ENCODE results near the gene RHBG.

Gene RHBG

DNA sequence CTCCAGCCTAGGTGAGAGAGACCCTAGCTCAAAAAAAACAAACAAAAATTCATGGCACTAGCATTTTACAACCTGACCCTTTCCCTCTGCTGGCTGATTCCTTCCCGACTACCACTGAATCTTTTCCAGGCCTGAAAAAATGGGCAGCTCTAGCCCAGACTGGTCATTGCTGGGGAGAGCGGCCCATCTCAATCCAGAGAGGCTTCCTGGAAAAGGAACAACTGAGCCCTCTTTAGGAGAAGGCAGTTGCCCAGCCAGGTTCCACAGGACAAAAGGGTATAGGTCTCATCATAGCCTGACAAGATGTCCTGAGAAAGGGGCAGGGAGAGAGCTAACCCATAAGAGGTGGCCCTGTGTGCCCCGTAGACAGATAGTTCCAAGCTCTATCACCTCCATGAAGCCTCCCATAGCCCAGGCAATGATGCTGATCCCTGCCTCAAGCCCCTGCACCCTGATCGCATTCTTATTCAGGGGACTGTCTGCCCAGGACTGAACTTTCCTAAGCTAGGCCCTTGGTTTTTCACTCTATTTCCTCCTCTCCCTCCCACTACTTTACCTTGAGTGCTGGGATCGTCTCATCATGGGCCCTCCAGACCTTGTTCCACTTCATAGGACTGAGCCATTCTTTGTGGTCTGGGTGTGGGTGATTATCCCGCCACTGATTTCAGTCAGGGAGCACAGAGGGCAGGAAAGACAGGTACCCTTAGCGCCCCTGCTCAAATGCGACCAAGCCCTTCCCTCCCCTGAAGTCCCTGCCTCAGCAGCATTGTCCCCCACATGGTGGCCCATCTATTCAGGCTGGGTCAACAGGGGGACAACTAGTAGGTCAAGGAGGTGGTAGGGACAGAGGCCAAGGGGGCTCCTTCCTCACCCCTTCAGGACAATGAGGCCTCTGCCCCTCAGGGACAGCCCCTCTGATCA is 18.2 kb downstream of the RHBG start:
- DNase-seq: no peak

DNA sequence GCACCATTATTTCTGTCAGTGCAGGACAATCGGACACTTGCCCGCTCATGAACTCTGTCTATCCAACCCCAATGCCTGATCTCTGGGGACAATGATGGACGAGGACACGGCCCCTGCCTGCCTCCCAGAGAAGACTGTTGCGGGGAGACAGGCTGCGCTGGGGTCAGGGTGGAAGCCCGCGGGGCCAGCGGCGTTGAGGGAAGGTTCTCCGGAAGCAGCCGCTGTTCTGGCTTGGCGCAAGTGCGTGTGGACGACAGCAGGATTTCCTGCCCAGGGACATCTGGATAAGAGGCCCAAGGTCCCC is 18.8 kb downstream of the RHBG start:
- no peak for DNase-seq

DNA sequence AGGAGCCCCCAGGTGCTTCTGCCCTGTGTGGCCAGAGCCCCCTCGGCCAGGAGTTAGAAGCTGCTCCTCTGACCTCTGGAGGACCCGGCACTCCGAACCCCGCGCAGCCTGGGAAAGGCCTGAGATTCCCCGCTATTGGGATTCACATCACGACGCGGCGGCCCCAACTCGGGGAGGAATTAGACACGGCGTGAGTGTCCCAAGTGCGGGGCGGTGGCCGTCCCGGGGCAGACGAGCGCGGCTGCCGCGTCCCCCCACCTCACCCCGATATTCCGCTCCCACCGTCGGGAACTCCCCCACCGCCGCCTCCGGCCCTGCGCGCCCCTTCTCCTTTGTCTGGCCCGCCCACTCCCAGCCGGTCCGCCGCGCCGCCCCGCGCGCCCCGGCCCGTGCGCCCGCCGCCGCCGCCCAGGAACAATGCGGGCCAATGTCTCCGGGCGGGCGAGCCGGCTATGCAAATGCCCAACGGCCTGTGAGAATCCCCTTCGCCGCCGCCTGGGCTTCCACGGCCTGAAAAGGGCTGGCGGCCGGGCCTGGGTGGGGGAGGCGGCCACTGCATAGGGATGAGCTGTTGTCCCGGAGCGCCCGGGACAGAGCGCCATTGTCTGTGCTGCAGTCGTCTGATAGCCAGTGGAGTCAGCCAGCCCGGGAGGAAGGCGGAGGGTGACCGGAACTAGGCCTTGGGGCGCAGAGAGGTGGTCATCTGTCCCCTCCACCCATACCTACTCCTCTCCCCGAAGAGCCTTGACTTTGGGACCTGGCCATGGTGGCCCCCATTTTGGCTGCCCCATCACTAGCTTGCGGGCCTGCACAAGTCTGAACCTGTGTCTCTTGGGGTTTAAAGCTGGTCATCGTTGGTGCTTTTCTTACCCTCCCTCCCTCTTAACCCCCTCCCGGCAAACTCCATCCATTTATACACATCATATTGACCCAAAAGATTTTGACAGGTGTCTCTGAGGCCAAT is 19.4 kb downstream of the RHBG start:
- DNase-seq: no peak

DNA sequence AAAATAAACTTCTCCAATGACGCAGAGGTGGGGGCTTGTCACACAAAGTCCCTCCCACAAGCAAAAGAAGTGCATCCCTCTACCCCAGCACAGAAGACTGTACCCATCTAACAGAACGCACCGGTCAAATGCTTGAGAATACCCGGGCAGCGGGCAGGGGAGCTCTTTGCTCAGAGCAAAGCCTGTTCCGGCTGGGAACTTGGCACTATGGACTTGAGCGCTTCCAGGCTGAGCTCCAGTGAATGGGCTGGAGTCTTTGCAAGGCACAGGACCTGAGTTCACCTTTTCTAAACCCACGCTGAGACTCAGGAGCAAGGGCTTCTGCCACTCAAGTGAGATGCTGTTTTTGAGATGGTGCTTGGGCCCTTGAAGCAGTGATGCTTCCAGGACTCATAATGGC is 20.3 kb downstream of the RHBG start:
- no peak for DNase-seq

DNA sequence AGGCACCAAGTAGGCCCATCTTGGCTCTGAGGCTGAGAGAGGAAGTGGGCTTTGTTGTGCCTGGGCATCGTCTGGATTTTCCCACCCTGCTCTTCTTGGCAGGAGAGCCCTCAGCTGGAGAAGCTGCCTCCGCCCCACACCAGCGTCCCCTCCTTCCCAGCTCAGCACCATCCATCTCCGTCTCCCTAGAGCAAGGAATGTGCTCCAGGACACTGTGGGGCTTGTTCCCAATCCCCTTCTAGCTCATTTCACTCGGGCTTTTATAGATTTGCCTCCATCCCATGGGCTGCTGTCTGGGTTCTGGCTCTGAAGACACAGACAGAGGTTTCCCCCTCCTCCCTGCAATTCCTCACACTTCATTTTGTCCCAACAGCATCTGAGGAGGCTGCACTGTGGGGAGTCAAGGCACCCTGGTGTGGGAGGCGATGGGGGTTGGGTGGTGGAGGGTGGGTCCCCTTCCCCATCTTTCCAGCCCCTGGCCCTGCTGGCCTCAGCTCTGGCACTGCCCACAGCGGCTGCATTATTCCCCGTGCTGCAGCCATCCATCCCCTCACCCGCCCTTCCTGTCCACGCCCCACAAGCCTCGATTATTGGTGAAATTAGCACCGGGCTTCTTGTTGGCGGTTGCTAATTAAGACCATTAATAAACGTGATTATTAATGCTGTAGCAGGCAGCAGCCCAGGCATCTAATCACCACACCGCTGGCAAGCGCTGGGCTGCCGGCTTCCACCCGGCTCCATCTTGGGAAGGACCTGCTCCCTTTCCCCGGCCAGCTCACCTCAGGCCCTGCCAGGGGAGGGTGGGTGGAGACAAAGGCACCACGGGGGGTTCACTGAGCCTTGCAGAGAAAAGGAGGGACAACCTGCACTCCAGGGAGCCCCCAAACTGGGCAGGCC is 21.7 kb downstream of the RHBG start:
- DNase-seq: no peak

DNA sequence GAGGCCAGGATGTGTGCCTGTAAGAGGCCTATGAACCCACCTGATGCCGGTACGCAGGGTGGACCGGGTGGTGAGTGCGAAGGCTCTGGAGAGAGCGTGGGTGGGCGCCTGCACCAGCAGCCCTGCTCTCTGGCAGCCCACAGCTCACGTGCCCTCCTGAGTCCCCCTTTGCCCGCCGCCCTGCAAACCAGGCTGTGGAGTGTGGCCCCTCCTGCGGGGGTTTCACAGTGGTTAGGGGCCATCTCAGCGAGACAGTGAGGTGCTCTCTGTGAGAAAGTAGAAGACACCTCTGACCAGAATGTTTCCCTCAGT is 22.3 kb downstream of the RHBG start:
- DNase-seq: no peak

DNA sequence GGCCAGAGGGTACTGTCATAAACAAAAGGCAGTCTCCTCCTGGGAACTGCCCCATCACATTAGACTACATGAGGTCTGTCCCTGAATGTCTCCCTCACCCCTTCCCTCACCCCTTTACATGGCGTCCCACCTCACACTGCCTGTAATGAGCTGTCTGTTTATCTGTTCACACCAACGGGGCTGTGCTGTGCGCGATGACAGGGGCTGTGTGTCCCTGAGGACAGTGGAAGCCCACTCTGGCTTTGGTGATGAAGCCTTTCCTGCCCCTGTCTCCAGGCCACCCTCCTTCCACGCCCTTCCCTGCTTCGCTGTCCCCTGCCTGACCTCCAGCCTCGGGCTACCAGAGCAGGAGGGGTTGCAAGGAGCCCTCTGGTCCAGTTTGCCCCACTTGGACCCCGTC is 22.7 kb downstream of the RHBG start:
- DNase-seq: no peak

DNA sequence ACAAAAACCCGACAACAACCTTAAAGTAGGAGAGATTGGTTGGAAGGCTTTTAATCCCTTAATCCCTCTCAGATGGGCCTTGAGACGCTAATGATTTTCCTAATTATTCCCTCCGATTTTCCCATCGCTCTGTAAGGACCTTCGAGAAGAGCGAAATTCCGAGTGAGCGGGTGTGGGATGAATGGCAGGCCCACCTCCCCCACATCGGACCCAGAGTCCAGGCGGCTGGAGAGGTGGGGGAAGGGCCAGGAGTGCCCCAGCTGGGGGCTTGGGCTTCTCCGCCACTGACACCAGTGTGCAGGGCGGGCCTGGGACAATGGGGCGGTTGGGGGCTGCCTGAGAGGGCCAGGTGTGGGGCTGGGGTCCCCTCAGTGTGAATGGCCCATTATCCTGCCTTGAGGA is 23.4 kb downstream of the RHBG start:
- DNase-seq: no peak

DNA sequence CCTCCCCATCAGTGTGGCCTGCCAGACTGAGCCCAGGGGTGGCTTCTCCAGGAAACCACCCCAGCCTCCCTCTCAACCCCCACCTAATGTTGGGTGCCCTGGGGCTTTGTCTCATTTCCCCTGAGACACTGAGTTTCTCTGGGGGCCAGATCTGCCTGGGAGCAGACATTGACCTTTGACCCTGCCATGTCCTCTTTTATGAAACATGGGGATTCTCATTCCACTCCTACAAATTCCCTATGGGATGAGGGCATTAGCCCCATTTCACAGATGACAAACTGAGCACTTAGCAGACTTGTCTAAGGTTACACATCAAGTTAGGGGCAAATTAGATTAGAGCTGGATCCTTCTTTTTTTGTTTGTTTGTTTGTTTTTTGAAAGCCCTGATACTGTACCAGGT is 24.1 kb downstream of the RHBG start:
- DNase-seq: no peak

DNA sequence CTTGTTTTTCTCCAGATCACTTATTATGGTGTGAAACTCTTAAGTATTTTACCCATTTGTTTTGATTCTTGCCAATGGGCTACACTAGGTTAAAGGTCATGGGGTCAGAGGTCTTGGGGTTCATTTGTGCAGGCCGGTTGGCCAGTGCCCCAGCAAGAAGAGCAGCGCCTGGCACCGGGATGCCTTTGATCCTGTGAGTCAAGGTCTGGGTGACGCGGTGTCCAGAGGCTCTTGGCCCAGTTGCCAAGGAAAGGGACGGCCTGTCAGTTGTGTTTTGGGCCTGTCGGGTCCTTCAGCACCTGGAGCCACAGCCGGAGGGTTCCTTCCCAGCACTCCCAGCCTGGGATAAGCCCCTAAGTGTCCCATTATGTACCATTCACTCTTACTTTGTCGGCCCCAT is 25.1 kb downstream of the RHBG start:
- no peak for DNase-seq

DNA sequence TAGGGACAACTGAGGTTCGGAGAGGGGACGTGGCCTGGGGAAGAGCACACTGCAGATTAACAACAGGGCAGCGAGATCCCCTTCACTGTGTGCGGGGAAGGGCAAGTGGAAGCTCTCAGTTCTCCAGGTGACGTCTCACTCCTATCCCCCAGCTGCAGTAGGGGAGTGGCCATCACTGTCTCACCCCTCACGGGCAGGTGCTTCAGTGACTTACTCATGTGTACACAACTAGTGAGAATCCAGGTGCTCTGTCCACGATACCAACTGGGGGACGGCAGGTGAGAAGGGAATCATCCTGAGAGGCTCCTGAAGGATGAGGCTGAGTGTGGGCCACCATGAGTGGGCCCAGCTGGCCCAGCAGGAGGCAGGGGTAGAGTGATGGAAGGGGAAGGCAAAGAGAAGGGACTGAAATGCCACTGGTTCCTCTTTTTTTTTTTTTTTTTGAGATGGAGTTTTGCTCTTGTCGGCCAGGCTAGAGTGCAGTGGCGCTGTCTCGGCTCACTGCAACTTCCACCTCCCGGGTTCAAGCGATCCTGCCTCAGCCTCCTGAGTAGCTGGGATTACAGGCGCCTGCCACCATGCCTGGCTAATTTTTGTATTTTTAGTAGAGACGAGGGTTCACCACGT is 25.9 kb downstream of the RHBG start:
- no peak for DNase-seq

DNA sequence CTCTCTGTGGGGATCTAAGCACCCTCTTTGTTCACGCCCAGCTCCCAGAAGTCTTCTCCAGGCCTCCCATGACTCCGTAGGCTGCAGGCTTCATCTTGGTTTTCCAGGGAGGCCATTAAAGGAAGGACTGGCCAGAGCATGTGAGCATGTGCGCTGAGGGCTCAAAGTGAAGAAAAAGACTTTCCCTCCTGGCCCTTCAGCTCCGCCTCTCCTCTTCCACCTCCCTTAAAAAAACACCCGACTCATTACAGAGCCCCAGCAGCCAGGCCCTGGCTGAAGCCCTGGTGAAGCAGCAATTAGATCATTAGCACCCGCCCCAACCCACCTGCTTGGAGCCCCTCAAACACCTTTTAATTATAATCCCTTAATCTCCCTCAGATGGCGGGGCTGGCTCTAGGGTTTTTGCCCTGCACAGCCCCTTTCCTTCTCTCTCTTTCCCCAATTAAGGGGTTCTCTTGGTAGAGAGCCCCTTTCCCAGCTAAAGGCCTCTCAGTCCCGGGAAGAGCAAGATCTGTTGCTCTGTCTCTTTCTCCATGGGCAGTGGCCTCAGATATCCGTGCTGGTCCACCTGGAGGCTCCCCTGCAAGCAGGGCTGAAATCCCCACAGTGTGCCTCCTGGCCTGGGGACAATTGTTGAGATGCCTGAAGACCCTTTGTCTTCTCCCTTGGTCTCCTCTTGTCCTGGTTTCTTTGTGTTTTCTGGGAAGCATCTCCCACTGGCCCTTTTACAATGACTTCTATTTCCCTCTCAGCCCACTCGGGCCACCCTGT is 30.5 kb downstream of the RHBG start:
- DNase-seq: no peak

DNA sequence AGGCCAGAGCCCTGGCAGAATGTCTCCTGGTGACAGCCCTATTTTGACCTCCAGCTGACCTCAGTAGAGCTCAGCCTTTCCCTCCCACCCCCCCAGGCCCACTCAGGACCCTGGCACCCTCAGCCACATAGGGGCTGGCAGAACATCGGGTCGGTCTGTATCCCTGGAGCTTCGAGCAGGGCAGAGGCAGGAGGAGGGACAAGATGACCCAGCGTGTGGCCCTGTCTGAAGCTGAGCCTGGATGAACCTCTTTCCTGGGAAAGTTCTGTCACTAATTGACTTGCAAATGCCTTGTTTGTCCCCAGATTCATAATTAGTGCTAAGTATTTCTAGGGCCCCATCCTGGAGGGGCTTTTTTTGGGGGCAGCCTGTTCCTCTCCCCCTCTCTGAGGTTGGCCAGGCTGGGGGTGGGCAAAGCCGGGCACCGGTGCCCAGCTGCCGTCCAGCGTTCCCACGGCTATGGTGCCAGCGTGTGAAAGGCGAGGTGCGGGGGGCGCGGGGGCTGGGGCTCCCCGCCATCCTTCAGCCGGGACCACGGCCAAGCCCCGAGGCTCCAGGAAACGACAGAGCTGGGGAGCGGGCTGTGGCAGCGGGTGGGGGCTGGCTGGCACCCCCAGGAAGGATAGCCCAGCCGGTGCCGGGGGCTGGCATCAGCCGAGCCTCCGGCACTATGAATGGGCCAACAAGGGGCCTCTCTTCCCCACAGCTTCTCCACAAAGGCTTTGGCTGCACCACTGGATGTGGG is 31.4 kb downstream of the RHBG start:
- DNase-seq: no peak

DNA sequence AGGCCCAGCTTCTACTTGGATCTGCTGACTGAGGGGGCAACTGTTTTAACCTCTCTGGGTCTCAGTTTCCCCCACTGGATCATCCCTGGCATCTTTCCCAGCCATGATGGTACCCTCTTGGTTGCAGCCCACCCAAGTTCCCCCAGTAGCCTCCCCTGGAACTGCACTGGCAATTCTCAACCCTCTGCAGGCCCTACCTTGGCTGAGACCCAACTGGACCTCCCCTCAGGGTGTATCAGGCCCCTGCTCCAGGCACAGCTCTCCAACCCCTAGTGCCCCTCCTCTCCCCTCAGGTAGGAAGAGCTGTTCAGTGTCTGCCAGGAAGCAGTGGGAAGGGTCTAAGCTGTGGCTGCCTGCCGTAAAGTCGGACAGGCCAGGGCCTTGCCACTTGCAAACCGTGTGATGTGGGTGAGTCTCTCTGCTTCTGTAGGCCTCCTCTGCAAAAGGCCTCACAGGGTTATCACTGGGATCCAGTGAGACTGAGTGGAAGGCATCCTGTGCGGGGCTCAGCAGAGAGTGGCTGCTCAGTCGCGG is 32.1 kb downstream of the RHBG start:
- DNase-seq: no peak

DNA sequence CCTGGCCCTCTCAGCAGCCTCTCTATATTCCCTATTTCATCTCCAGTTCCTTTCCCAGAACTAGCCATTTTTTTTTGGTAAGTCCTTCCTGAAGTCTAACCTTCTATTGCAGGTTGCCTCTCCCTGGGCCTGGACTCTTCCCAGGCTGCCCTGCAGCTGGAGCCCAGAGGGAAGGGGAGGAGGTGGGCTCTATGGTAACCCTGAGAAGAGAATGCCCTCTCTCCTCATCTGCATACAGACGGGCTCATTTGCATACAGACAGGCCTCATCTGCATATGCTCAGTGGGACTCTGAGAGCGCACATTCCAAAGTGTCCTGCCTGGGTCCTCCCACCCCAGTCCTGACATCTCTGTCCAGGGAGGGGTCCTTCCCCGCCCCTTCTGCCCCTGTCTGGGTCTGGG is 32.7 kb downstream of the RHBG start:
- DNase-seq: no peak

DNA sequence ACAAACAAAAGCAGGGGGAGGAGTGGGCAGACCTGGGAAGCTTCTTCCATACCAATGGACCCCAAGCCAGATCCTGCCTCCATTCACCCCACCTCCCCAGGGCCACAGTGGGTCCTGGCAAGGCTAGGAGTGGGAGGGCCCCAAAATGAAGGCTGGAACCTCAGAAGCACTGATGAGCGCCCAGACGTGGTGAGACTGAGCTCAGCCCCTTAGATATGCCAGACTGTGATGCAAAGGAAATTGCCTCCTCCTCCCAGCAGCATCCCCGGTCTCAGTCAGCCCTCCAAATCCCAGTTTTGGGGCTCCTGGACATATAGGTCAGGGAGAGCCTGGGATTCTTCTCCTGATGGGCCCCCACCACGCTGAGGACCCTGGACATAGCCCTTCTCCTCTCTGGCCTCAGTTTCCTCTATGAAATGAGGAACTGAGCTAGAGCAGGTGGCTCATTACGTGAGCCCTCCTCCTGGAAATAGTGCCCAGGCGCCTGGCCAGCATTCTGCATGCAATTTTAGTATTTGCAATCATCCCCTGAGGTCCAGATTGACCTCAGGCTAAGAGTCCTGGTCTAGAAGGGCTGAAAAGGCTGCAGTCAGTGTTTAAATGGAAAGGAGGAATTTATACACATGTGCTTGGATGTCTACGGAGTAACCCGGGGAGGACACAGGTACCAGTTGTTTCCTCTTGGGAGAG is 33.5 kb downstream of the RHBG start:
- no peak for DNase-seq

DNA sequence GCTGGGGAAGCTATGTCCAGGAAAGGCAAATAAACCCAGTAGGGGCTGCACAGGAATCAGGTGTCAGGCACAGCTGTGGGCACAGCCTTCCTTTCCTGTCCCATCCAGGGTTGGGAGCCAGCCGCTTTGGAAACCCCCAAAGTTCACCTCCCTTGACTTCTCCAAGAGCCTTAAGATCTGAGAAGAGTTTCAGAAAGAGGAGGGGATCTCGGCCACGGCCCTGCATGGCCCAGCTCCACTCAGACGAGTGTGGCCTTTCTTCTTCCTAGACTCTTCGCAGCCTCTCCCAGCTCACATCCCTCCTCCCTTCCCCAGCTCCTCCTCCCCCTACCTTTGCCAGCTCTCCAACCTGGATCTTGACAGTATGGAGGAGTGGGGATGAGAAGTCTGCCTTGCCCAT is 36.7 kb downstream of the RHBG start:
- no peak for DNase-seq

DNA sequence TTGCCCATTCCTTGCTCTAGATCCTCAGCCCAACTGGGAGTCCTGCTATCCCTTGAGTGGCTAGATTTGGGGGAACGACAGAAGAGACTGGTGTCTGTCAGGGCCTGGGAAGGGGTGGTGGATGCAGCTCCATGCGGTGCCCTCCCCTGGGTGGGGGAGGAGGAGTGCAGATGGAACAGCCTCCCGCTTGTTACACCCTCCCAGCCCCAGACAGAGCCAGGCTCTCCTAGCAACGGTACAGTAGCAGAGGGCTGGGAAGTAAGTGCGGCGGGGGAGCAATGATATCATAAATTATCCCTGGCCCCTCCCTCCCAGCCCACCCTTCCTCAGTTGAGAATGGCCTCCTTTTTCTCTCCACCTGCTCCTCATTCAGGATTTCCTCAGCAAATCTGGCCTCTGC is 37.2 kb downstream of the RHBG start:
- no peak for DNase-seq

DNA sequence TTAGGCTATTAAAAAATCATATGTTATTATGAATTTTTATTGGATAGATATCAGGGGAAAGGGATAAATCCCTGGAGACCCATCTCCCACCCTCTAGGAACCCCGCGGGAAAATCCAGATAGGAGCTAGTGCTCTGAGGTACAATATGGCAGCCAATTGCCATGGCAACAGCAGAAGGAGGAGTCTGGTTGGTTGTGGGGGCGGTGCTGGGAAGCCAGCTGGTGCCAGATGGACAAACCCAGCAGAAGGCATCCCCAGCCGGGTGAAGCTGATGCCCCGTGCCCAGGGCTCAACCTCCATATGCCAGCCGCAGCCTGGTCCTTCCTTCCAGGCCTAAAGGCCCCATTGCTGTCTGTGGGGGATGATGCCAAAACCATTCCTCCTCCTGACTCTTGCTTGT is 38.3 kb downstream of the RHBG start:
- DNase-seq: no peak

DNA sequence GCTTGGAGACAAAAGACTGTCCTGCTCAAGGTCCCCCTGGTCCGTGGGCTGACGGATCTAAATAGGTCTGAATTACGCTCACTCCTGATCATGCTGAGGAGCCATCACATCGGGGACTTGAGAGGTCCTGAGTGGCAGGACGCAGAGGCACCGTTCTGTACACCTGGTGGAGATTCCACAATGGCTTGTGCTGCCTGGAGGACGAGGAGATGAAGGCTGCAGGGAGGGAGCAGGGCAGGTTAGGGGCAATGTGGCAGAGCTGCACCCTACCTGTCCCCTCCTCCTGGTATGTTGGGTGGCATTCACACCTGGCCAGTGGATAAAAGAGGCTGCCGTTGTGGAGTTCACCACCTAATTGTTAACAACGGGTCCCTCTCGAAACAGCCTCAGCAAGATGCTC is 38.7 kb downstream of the RHBG start:
- no peak for DNase-seq

Measured in activated CD4-positive, alpha-beta T cell treated with anti-CD3 and anti-CD28 coated beads, Interleukin-2, amount 50 U/mL, for 48 hours (primary cell).